ENCODE measurements around the gene ADCK1.

GRCh38 chr14:77931441-77931840, 131.5 kb downstream of the ADCK1 start:
- TF ChIP-seq SMC3 (IDR thresholded peaks at IDR 0.05), result no peak
- no peak for TF ChIP-seq TP53 (CRISPR knock-in tag; IDR thresholded peaks at IDR 0.05)
- TF ChIP-seq CTCF (IDR thresholded peaks at IDR 0.05), result no peak
- TF ChIP-seq POLR2A (IDR thresholded peaks at IDR 0.05; ENCODE audit: low read length), result no peak
- TF ChIP-seq BHLHE40 (IDR thresholded peaks at IDR 0.05; ENCODE audit: low read depth, low read length), result no peak
- TF ChIP-seq KDM1A (IDR thresholded peaks at IDR 0.05; ENCODE audit: low read depth), result no peak
- TF ChIP-seq ZC3H11A (IDR thresholded peaks at IDR 0.05), result no peak
- TF ChIP-seq HMGXB4 (CRISPR knock-in tag; IDR thresholded peaks at IDR 0.05; ENCODE audit: borderline replicate concordance), result no peak
- no peak for TF ChIP-seq RAD21 (conservative IDR thresholded peaks at IDR 0.05 in 1 of 2, IDR thresholded peaks at IDR 0.05 in 1 of 2)
- TF ChIP-seq MAFK (IDR thresholded peaks at IDR 0.05; ENCODE audit: partially characterized antibody), result no peak
- no peak for TF ChIP-seq EP300 (IDR thresholded peaks at IDR 0.05)
